ENCODE measurements around the gene ARL11.
A peak's percentile ranks its signal among the peaks of the same experiment; 100 is the strongest.
"Not testable (repeated sequence)": the region's sequence is repeated elsewhere in the genome, so short reads cannot be mapped to it uniquely, and the experiment has no call there.

ARL11 gene

GRCh38 chr13:49606747-49607648, 21.3 kb upstream of the ARL11 start:
- TF ChIP-seq CTCF (IDR thresholded peaks at IDR 0.05; ENCODE audit: extremely low read depth, missing control alignments), result peak; percentile 85
- DNase-seq (ENCODE audit: low spot score), result peak; percentile 83

- DNase-seq (ENCODE audit: low spot score), result no peak
- TF ChIP-seq CTCF (IDR thresholded peaks at IDR 0.05; ENCODE audit: extremely low read depth, missing control alignments), result no peak
Measured at GRCh38 chr13:49607761-49608160, 20.5 kb upstream of the ARL11 start.

- DNase-seq (ENCODE audit: low spot score), result no peak
- TF ChIP-seq CTCF (IDR thresholded peaks at IDR 0.05; ENCODE audit: extremely low read depth, missing control alignments), result no peak
Measured at GRCh38 chr13:49608651-49609331, 19.5 kb upstream of the ARL11 start.

GRCh38 chr13:49610176-49610575, 18.1 kb upstream of the ARL11 start:
- TF ChIP-seq CTCF (IDR thresholded peaks at IDR 0.05; ENCODE audit: extremely low read depth, missing control alignments), result no peak
- no peak for DNase-seq (ENCODE audit: low spot score)

GRCh38 chr13:49612042-49612441, 16.3 kb upstream of the ARL11 start:
- DNase-seq (ENCODE audit: low spot score), result not testable (repeated sequence)

- no peak for DNase-seq (ENCODE audit: low spot score)
- TF ChIP-seq CTCF (IDR thresholded peaks at IDR 0.05; ENCODE audit: extremely low read depth, missing control alignments), result no peak
Measured at GRCh38 chr13:49615836-49616675, 12.3 kb upstream of the ARL11 start.

- no peak for TF ChIP-seq CTCF (IDR thresholded peaks at IDR 0.05; ENCODE audit: extremely low read depth, missing control alignments)
- no peak for DNase-seq (ENCODE audit: low spot score)
Measured at GRCh38 chr13:49616676-49617065, 11.6 kb upstream of the ARL11 start.

Measured in GM20000 (cell line).